GM12865 (cell line): Measurements from ENCODE around the gene UMPS.
"Not testable (repeated sequence)": the region's sequence is repeated elsewhere in the genome, so short reads cannot be mapped to it uniquely, and the experiment has no call there.

Experiments used
- DNase-seq: peaks from one replicate; pipeline ENCODE4 v3.0.0; 2010; ENCODE audit warnings: low read depth
- H3K4me3 ChIP-seq: 2 replicates; pipeline ENCODE4 v1.5.1; 2011; ENCODE audit warnings: mild to moderate bottlenecking, low read depth, low read length, control low read depth
- CTCF ChIP-seq: IDR thresholded peaks from 2 replicates; pipeline ENCODE4 v1.5.1; 2011; ENCODE audit warnings: low read length, control low read depth, low read depth, inconsistent platforms; ENCODE audit not compliant: insufficient read depth; ENCODE audit errors: missing control alignments

Gene UMPS

GRCh38 chr3:124752051-124752450 is 21.8 kb downstream of the UMPS start:
- DNase-seq: no peak
- TF ChIP-seq CTCF: no peak
- no peak overlapping the region for H3K4me3 ChIP-seq

GRCh38 chr3:124757926-124758325 is 27.7 kb downstream of the UMPS start:
- not testable (repeated sequence) for DNase-seq

GRCh38 chr3:124758851-124759635 is 28.8 kb downstream of the UMPS start:
- DNase-seq: no peak

More at GRCh38 chr3:124757926-124758325, 27.7 kb downstream of the UMPS start:
- not testable (repeated sequence) for H3K4me3 ChIP-seq

GRCh38 chr3:124759666-124760401 is 29.6 kb downstream of the UMPS start:
- no peak for DNase-seq
- no peak overlapping the region for H3K4me3 ChIP-seq
- no peak for TF ChIP-seq CTCF

More at GRCh38 chr3:124758851-124759635, 28.8 kb downstream of the UMPS start:
- no peak overlapping the region for H3K4me3 ChIP-seq
- no peak for TF ChIP-seq CTCF

GRCh38 chr3:124760601-124761000 is 30.3 kb downstream of the UMPS start:
- DNase-seq: no peak

GRCh38 chr3:124761250-124761796 is 31.1 kb downstream of the UMPS start:
- H3K4me3 ChIP-seq: no peak overlapping the region
- peak; percentile 85 for DNase-seq
- TF ChIP-seq CTCF: peak; percentile 95

More at GRCh38 chr3:124760601-124761000, 30.3 kb downstream of the UMPS start:
- H3K4me3 ChIP-seq: no peak overlapping the region
- TF ChIP-seq CTCF: no peak

GRCh38 chr3:124761935-124762660 is 31.8 kb downstream of the UMPS start:
- DNase-seq: no peak
- no peak for TF ChIP-seq CTCF

More at GRCh38 chr3:124761935-124762660, 31.8 kb downstream of the UMPS start:
- H3K4me3 ChIP-seq: no peak overlapping the region
